OCI-LY3 (cell line): ENCODE measurements around the gene STAT5B.

Source experiments
- H2AFZ ChIP-seq: fragments of 200-600, 300-600 bp; shearing (Covaris generic); 2 replicates; pipeline ENCODE4 v1.6.0; 2014; ENCODE audit warnings: antibody characterized with exemption, low read depth, low read length
- H3K27ac ChIP-seq: fragments of 200-600, 300-600 bp; sonication (generic); 2 replicates; pipeline ENCODE4 v1.5.1; 2014; ENCODE audit warnings: mild to moderate bottlenecking, low read length, moderate library complexity, mixed read lengths
- H3K27me3 ChIP-seq: fragments of 200-600, 300-600 bp; sonication (generic); 2 replicates; pipeline ENCODE4 v1.6.1; 2014; ENCODE audit warnings: low read depth, low read length, mixed read lengths
- H3K36me3 ChIP-seq: fragments of 200-600, 300-600 bp; sonication (generic); replicated peaks from 2 replicates; pipeline ENCODE3; 2014; ENCODE audit warnings: low read depth, low read length, mixed read lengths
- H3K4me1 ChIP-seq: fragments of 300-600, 200-600 bp; sonication (generic); 2 replicates; pipeline ENCODE4 v1.6.1; 2014; ENCODE audit warnings: low read length, mixed read lengths
- H3K4me2 ChIP-seq: fragments of 200-600, 300-600 bp; sonication (generic); 2 replicates; pipeline ENCODE4 v1.6.1; 2014; ENCODE audit warnings: low read length, mixed read lengths
- H3K4me3 ChIP-seq: fragments of 300-600, 200-600 bp; sonication (generic); 2 replicates; pipeline ENCODE4 v1.5.1; 2014; ENCODE audit warnings: antibody characterized with exemption, mild to moderate bottlenecking, low read length, moderate library complexity
- H3K79me2 ChIP-seq: fragments of 300-600, 200-600 bp; shearing (Covaris generic); 2 replicates; pipeline ENCODE4 v1.6.1; 2014; ENCODE audit warnings: mild to moderate bottlenecking, low read length, mixed read lengths
- H3K9ac ChIP-seq: fragments of 300-600, 200-600 bp; shearing (Covaris generic); 2 replicates; pipeline ENCODE4 v1.6.0; 2014; ENCODE audit warnings: mild to moderate bottlenecking, low read length, moderate library complexity
- H3K9me3 ChIP-seq: fragments of 200-600, 300-600 bp; shearing (Covaris generic); 2 replicates; pipeline ENCODE4 v1.6.1; 2014; ENCODE audit warnings: low read length, mixed read lengths; ENCODE audit not compliant: insufficient read depth
- H4K20me1 ChIP-seq: fragments of 200-600, 300-600 bp; sonication (generic); 2 replicates; pipeline ENCODE4 v1.6.1; 2016; ENCODE audit warnings: low read length, mixed read lengths; ENCODE audit not compliant: insufficient read depth
- EZH2phosphoT487 ChIP-seq: fragments of 200-600 bp; shearing (Covaris generic); IDR thresholded peaks from 2 replicates; pipeline ENCODE4 v1.6.1; 2018; ENCODE audit warnings: antibody characterized with exemption, mixed run types, low read depth
- TF ChIP-seq, protein P1 (sequence below): fragments of 200-600, 300-600 bp; sonication (generic); IDR thresholded peaks from 2 replicates; pipeline ENCODE4 v1.5.1; 2014; ENCODE audit warnings: antibody characterized with exemption, low read length, low read depth

STAT5B gene

DNA sequence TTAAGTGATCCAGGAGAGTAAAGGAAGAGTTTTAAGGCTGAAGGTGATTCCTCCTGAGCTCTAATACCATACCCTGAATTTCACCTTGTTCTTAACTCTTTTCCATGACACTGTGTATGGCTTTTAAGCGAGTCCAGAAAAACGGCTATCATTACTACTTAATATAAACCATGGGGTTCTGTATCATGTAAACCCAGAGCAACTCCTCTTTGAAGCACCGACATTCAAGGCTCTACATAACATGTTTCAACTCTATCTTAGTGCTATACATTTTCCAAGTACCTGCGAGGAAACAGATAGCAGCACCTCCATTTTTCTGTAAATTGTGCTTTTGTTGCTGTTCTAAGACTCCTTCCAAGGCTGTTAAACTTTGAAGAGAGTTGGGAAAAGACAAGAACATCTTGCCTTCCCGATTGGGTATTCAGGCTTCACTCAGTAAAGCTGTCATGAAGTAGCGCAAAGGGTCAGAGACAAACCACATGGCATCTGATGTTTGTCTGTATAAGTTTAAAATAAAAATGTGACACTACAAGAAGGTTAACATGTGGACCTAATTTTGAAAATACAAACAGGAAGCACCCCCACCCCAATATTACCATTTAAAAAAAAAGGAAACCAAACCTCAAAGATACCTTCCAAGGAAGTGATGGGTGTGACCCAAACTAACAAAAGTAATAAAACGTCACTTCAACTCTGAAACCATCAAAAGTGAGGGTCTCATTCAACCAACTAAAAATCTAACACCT lies 3.9 kb downstream of the STAT5B start:
- Histone ChIP-seq H3K36me3 (peaks cover 24% of the 10 kb centered on the region), H3K27ac (peak overlapping the region; percentile 95), H3K79me2 (peaks cover 95% of the 10 kb centered on the region), H2AFZ (no peak overlapping the region), H3K4me1 (peaks cover 62% of the 10 kb centered on the region), H3K4me3 (peak overlapping the region; percentile 87), H3K4me2 (peak overlapping the region; percentile 84), H4K20me1 (peaks cover 26% of the 10 kb centered on the region), H3K9ac (peak overlapping the region; percentile 89), H3K27me3 (no peaks in the 10 kb centered on the region), H3K9me3 (no peaks in the 10 kb centered on the region)
- TF ChIP-seq, protein P1, sequence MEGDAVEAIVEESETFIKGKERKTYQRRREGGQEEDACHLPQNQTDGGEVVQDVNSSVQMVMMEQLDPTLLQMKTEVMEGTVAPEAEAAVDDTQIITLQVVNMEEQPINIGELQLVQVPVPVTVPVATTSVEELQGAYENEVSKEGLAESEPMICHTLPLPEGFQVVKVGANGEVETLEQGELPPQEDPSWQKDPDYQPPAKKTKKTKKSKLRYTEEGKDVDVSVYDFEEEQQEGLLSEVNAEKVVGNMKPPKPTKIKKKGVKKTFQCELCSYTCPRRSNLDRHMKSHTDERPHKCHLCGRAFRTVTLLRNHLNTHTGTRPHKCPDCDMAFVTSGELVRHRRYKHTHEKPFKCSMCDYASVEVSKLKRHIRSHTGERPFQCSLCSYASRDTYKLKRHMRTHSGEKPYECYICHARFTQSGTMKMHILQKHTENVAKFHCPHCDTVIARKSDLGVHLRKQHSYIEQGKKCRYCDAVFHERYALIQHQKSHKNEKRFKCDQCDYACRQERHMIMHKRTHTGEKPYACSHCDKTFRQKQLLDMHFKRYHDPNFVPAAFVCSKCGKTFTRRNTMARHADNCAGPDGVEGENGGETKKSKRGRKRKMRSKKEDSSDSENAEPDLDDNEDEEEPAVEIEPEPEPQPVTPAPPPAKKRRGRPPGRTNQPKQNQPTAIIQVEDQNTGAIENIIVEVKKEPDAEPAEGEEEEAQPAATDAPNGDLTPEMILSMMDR, result no peak
- no peak for TF ChIP-seq EZH2phosphoT487

DNA sequence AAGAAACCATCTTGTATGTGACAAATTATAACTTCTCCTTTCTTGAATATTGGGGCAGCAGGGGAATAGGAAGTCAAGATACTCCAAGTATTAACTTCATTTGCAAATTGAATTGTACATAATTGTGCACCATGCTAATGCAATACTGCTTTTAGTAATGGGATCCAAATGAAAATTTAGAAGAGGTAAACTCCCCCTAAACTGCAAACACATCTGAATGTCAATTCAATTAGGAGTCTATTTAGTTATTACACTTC lies 4.5 kb downstream of the STAT5B start:
- peaks cover 60% of the 10 kb centered on the region for H3K4me1 ChIP-seq
- H3K79me2 ChIP-seq, result peaks cover 98% of the 10 kb centered on the region
- no peaks in the 10 kb centered on the region for H3K9me3 ChIP-seq
- peaks cover 31% of the 10 kb centered on the region for H4K20me1 ChIP-seq
- peak overlapping the region; percentile 84 for H3K4me2 ChIP-seq
- H2AFZ ChIP-seq, result no peak overlapping the region
- H3K36me3 ChIP-seq, result peaks cover 27% of the 10 kb centered on the region
- no peaks in the 10 kb centered on the region for H3K27me3 ChIP-seq
- H3K9ac ChIP-seq, result peak overlapping the region; percentile 89
- H3K4me3 ChIP-seq, result peak overlapping the region; percentile 87
- H3K27ac ChIP-seq, result peak overlapping the region; percentile 95
- TF ChIP-seq, protein P1, result no peak
- TF ChIP-seq EZH2phosphoT487, result no peak

DNA sequence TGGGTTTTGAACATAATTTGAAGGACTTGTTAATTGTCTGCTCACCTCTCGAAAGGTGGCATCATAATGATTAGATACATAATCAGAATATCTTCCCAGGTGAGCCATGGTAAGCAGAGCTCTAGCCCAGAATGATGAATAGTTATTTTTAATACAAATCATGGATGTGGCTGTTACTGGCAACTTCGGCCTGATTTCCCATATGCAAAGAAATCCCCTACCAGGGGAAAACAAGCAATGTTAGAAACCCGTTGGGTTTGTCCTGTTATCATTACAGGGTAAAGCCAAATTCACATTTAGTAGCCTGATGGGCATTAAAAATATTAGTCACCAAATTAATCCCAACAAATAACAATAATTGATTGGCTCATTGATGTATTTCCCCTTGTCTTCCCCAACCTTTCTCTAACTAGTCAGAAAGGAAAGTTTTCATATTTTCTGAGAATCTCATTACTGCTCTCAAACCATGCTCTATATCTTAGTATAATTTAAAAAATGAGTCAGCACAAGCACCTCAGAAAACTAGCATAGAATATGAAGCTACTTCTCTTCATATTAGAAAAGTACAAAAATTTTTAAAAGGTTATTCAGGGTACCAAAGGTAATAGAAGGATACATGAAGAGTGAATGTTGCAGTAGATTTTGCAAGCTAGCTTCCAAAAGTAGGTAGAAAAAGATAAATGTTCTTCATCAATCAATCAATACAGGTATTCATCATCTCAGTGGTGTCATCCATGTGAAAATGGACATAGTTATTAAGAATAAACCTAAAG lies 5.0 kb downstream of the STAT5B start:
- no peak for TF ChIP-seq EZH2phosphoT487
- TF ChIP-seq, protein P1, result no peak
- H3K4me1 ChIP-seq, result peaks cover 60% of the 10 kb centered on the region
- peaks cover 99% of the 10 kb centered on the region for H3K79me2 ChIP-seq
- peaks cover 29% of the 10 kb centered on the region for H3K36me3 ChIP-seq
- H3K4me3 ChIP-seq, result peak overlapping the region; percentile 87
- no peaks in the 10 kb centered on the region for H3K9me3 ChIP-seq
- peaks cover 34% of the 10 kb centered on the region for H4K20me1 ChIP-seq
- peak overlapping the region; percentile 89 for H3K9ac ChIP-seq
- H3K27me3 ChIP-seq, result no peaks in the 10 kb centered on the region
- peak overlapping the region; percentile 95 for H3K27ac ChIP-seq
- peak overlapping the region; percentile 84 for H3K4me2 ChIP-seq
- no peak overlapping the region for H2AFZ ChIP-seq

DNA sequence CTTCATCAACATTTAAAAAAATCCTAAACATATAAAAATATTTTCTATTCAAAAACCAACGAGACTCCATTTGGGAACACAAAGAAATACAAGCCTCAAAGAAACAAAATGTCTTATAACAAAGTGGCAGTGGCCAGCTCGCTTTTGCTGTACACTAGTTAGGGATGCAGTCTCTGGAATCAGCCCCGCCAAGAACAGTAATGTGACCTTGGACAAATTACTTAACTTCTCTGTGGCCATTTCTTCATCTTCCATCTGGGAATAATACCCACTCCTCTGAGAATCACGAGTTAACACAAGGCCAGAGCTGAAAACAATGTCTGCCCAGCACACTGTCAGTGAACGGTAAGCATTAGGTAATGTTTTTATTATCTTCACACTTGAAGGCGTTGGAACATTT lies 5.6 kb downstream of the STAT5B start:
- H3K4me1 ChIP-seq, result peaks cover 60% of the 10 kb centered on the region
- H3K4me3 ChIP-seq, result peak overlapping the region; percentile 87
- H2AFZ ChIP-seq, result no peak overlapping the region
- peak overlapping the region; percentile 84 for H3K4me2 ChIP-seq
- H4K20me1 ChIP-seq, result peaks cover 34% of the 10 kb centered on the region
- H3K79me2 ChIP-seq, result peaks cover 100% of the 10 kb centered on the region
- H3K27ac ChIP-seq, result peak overlapping the region; percentile 95
- peak overlapping the region; percentile 89 for H3K9ac ChIP-seq
- H3K36me3 ChIP-seq, result peaks cover 31% of the 10 kb centered on the region
- TF ChIP-seq EZH2phosphoT487, result no peak
- TF ChIP-seq, protein P1, result no peak
- no peaks in the 10 kb centered on the region for H3K9me3 ChIP-seq
- no peaks in the 10 kb centered on the region for H3K27me3 ChIP-seq
